ENCODE results near the gene TMED4. TPM values are rescaled to one million over a fixed set of nuclear protein-coding genes. Genes with fewer than 3 reads are reported as not detected.

TMED4 gene
- total RNA-seq (2022) (115 and 128 TPM in 2 replicates), Bru-seq, nascent RNA (percentile 93 among the genes with signal in this experiment), BruChase-seq, experiment 1, labeled RNA remaining after a 6-hour chase (percentile 99 among the genes with signal in this experiment), BruChase-seq, experiment 2, labeled RNA remaining after a 2-hour chase (percentile 99 among the genes with signal in this experiment)
- long read RNA-seq, transcript TMED4-201 (4 exons, 2,203 nt): minor isoform, 14 of 202 reads
- long read RNA-seq, transcript TMED4-203 (5 exons, 2,322 nt): major isoform, 143 of 202 reads
- long read RNA-seq, transcript TMED4-205 (4 exons, 1,755 nt): minor isoform, 15 of 202 reads
- long read RNA-seq, partial matches to known transcripts: 11 of 202 reads
- long read RNA-seq, other reads (novel, unspliced or antisense): 19 of 202 reads

- Mint-ChIP-seq H3K27ac (ENCODE audit: unreplicated experiment) (peak within 1 kb of the TSS; percentile 81), H3K4me3 (ENCODE audit: low read depth, unreplicated experiment) (peak within 1 kb of the TSS; percentile 93), H3K36me3 (ENCODE audit: insufficient read depth, unreplicated experiment) (peaks cover 59% of the 10 kb centered on the region), H3K4me1 (ENCODE audit: low read depth, unreplicated experiment) (peaks cover 18% of the 10 kb centered on the region), H3K9me3 (ENCODE audit: low read depth, unreplicated experiment) (no peaks in the 10 kb centered on the region), H3K27me3 (ENCODE audit: unreplicated experiment) (no peaks in the 10 kb centered on the region)
- TF ChIP-seq CTCF (IDR thresholded peaks at IDR 0.05; ENCODE audit: unreplicated experiment): no peak
- BruUV-seq (replicated peaks): no TSS peak
- CTCF ChIA-PET: interaction anchor here (0.6 to 2.4 kb wide), 7 partner anchors 9 to 77 kb away, joined by 3 to 10 read pairs (median 3); partner anchors contain the start of gene OGDH
- DNase-seq: peak; percentile 100
- intact Hi-C loops (cut with micrococcal nuclease; ENCODE audit: unreplicated experiment): no loop called here
Measured at GRCh38 chr7:44581879-44582603, at the start of gene TMED4. TSS of gene TMED4 (minus strand) at chr7:44582231. CDS start at chr7:44582206, 25 bp downstream.

GRCh38 chr7:44631458-44632115, 49.6 kb upstream of the TMED4 start:
- Mint-ChIP-seq H3K4me3 (ENCODE audit: low read depth, unreplicated experiment) (no peak overlapping the region), H3K36me3 (ENCODE audit: insufficient read depth, unreplicated experiment) (peaks cover 67% of the 10 kb centered on the region), H3K4me1 (ENCODE audit: low read depth, unreplicated experiment) (peaks cover 56% of the 10 kb centered on the region), H3K9me3 (ENCODE audit: low read depth, unreplicated experiment) (no peaks in the 10 kb centered on the region), H3K27ac (ENCODE audit: unreplicated experiment) (peak overlapping the region; percentile 46), H3K27me3 (ENCODE audit: unreplicated experiment) (no peaks in the 10 kb centered on the region)
- CTCF ChIA-PET: interaction anchor here (0.6 kb wide), 1 partner anchor 41 kb away, joined by 5 read pairs; no protein-coding TSS in a partner anchor
- no TSS peak for BruUV-seq (replicated peaks)
- TF ChIP-seq CTCF (IDR thresholded peaks at IDR 0.05; ENCODE audit: unreplicated experiment): no peak
- intact Hi-C loops (cut with micrococcal nuclease; ENCODE audit: unreplicated experiment): no loop called here
- DNase-seq: no peak

- H3K4me1 Mint-ChIP-seq (ENCODE audit: low read depth, unreplicated experiment): peaks cover 51% of the 10 kb centered on the region
- H3K27ac Mint-ChIP-seq (ENCODE audit: unreplicated experiment): peak overlapping the region; percentile 46
- no peak overlapping the region for H3K4me3 Mint-ChIP-seq (ENCODE audit: low read depth, unreplicated experiment)
- H3K9me3 Mint-ChIP-seq (ENCODE audit: low read depth, unreplicated experiment): no peaks in the 10 kb centered on the region
- no TSS peak for BruUV-seq (replicated peaks)
- H3K36me3 Mint-ChIP-seq (ENCODE audit: insufficient read depth, unreplicated experiment): peaks cover 67% of the 10 kb centered on the region
- no peak for DNase-seq
- H3K27me3 Mint-ChIP-seq (ENCODE audit: unreplicated experiment): no peaks in the 10 kb centered on the region
- CTCF ChIA-PET: interaction anchor here (0.5 to 0.6 kb wide), 2 partner anchors 40 to 43 kb away, joined by 5 read pairs; no protein-coding TSS in a partner anchor
- TF ChIP-seq CTCF (IDR thresholded peaks at IDR 0.05; ENCODE audit: unreplicated experiment): no peak
- intact Hi-C loops (cut with micrococcal nuclease; ENCODE audit: unreplicated experiment): no loop called here
Measured at GRCh38 chr7:44630792-44631457, 48.9 kb upstream of the TMED4 start.
